ENCODE measurements around the gene RNF144A. TPM values are rescaled to one million over a fixed set of nuclear protein-coding genes. Genes with fewer than 3 reads are reported as not detected.

The RNF144A gene
- total RNA-seq, 1 experiment from 2014 or later, result 13.0 TPM

- TF ChIP-seq, protein P1, sequence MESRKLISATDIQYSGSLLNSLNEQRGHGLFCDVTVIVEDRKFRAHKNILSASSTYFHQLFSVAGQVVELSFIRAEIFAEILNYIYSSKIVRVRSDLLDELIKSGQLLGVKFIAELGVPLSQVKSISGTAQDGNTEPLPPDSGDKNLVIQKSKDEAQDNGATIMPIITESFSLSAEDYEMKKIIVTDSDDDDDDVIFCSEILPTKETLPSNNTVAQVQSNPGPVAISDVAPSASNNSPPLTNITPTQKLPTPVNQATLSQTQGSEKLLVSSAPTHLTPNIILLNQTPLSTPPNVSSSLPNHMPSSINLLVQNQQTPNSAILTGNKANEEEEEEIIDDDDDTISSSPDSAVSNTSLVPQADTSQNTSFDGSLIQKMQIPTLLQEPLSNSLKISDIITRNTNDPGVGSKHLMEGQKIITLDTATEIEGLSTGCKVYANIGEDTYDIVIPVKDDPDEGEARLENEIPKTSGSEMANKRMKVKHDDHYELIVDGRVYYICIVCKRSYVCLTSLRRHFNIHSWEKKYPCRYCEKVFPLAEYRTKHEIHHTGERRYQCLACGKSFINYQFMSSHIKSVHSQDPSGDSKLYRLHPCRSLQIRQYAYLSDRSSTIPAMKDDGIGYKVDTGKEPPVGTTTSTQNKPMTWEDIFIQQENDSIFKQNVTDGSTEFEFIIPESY (IDR thresholded peaks at IDR 0.05; ENCODE audit: extremely low read depth, insufficient replicate concordance, low read length), result no peak
- no peak for TF ChIP-seq FOSL1 (IDR thresholded peaks at IDR 0.05; ENCODE audit: low read depth)
- no peak for TF ChIP-seq ELF1 (IDR thresholded peaks at IDR 0.05; ENCODE audit: borderline replicate concordance, low read depth)
These were observed 61.8 kb downstream of the RNF144A start (continued) for GRCh38 chr2:6978991-6979390.

- no peaks in the 10 kb centered on the region for H3K9me2 ChIP-seq (ENCODE audit: insufficient read depth)
- TF ChIP-seq MAX (IDR thresholded peaks at IDR 0.05), result no peak
- no peak for TF ChIP-seq SRF (IDR thresholded peaks at IDR 0.05; ENCODE audit: low read depth)
- no peak for TF ChIP-seq EGR1 (IDR thresholded peaks at IDR 0.05; ENCODE audit: low read depth)
- TF ChIP-seq POLR2A (IDR thresholded peaks at IDR 0.05; ENCODE audit: borderline replicate concordance, extremely low read depth, insufficient read depth, insufficient read length), result no peak
- no peak for TF ChIP-seq SP1 (IDR thresholded peaks at IDR 0.05; ENCODE audit: low read depth)
- TF ChIP-seq, protein P1 (IDR thresholded peaks at IDR 0.05; ENCODE audit: extremely low read depth, insufficient replicate concordance, low read length), result no peak
- TF ChIP-seq EZH2phosphoT487 (IDR thresholded peaks at IDR 0.05; ENCODE audit: borderline replicate concordance), result no peak
- no peak for TF ChIP-seq ZNF274 (IDR thresholded peaks at IDR 0.05; ENCODE audit: low read depth, low read length)
- TF ChIP-seq POLR2AphosphoS5 (IDR thresholded peaks at IDR 0.05; ENCODE audit: low read depth, low read length), result no peak
- no peak for TF ChIP-seq SIN3A (IDR thresholded peaks at IDR 0.05; ENCODE audit: low read depth)
- TF ChIP-seq JUND (IDR thresholded peaks at IDR 0.05), result no peak
- TF ChIP-seq RAD21 (IDR thresholded peaks at IDR 0.05; ENCODE audit: low read depth), result no peak
- TF ChIP-seq ZFX (IDR thresholded peaks at IDR 0.05), result no peak
- no peak for TF ChIP-seq EZH2 (IDR thresholded peaks at IDR 0.05)
- TF ChIP-seq CEBPB (IDR thresholded peaks at IDR 0.05; ENCODE audit: low read depth), result no peak
- no peak for TF ChIP-seq CBX3 (IDR thresholded peaks at IDR 0.05; ENCODE audit: low read depth)
- no peak for TF ChIP-seq YY1 (IDR thresholded peaks at IDR 0.05; ENCODE audit: extremely low read depth, insufficient replicate concordance, low read depth, low read length)
- no peak for TF ChIP-seq CTCF (IDR thresholded peaks at IDR 0.05 in 2 of 3, conservative IDR thresholded peaks at IDR 0.05 in 1 of 3; ENCODE audit: borderline replicate concordance in 1 of 3, insufficient read depth in 1 of 3, low read depth in 2 of 3, low read length in 2 of 3)
- no peak for TF ChIP-seq ATF3 (IDR thresholded peaks at IDR 0.05)
- TF ChIP-seq ELF1 (IDR thresholded peaks at IDR 0.05; ENCODE audit: borderline replicate concordance, low read depth), result no peak
- H2AFZ ChIP-seq (ENCODE audit: low read depth, low read length, poor library complexity, severe bottlenecking), result no peak overlapping the region
- H3K4me2 ChIP-seq (ENCODE audit: low read length), result no peak overlapping the region
- CTCF ChIA-PET, result no interaction called here
- RAD21 ChIA-PET (ENCODE audit: low non-redundant PET in 1 of 2, low total read pairs in 2 of 2, uncharacterized antibody in 2 of 2, unreplicated experiment in 2 of 2), result no interaction called here
- H3K27me3 ChIP-seq (ENCODE audit: insufficient read depth, low read length), result no peaks in the 10 kb centered on the region
- H3K9ac ChIP-seq (ENCODE audit: low read length), result no peak overlapping the region
- H3K9me3 ChIP-seq (ENCODE audit: control insufficient read depth in 1 of 2, insufficient read depth in 1 of 2, low read depth in 1 of 2, low read length in 2 of 2), result no peaks in the 10 kb centered on the region; a peak in 1 of 4 replicates
- no peaks in the 10 kb centered on the region for H3K4me1 ChIP-seq (ENCODE audit: control insufficient read depth in 1 of 2, insufficient read depth in 2 of 2, low read length in 2 of 2)
- H4K20me1 ChIP-seq (ENCODE audit: insufficient read depth), result no peaks in the 10 kb centered on the region
- POLR2A ChIA-PET, result no interaction called here
- no peak overlapping the region for H3K27ac ChIP-seq (ENCODE audit: low read depth, low read length)
- no TSS peak for BruUV-seq (replicated peaks)
- no peak for ATAC-seq
- intact Hi-C loops (cut with micrococcal nuclease), result no loop called here
- no peaks in the 10 kb centered on the region for H3K79me2 ChIP-seq (ENCODE audit: insufficient read depth, low read length)
- DNase-seq (ENCODE audit: low read depth, low spot score), result no peak
- H3K4me3 ChIP-seq (replicated peaks in 1 of 2; ENCODE audit: low read depth in 1 of 2, low read length in 2 of 2), result no peak overlapping the region
- H3K36me3 ChIP-seq (ENCODE audit: control insufficient read depth in 1 of 2, insufficient read depth in 2 of 2, low read length in 2 of 2), result no peaks in the 10 kb centered on the region
These were observed 65.2 kb downstream of the RNF144A start for GRCh38 chr2:6982449-6982848.

Data from HCT116 (cell line).